SK-N-MC (cell line): ENCODE results near the gene CACNA1H.

ENCODE experiments used
- DNase-seq: peaks from one replicate; pipeline ENCODE4 v3.0.0-alpha.2; 2011; ENCODE audit warnings: low read depth, low spot score
- H3K27ac ChIP-seq: fragments of 200-600 bp; sonication (generic); 2 replicates; pipeline ENCODE4 v1.5.1; 2016; ENCODE audit warnings: mixed run types
- H3K36me3 ChIP-seq: fragments of 200-600 bp; sonication (generic); 2 replicates; pipeline ENCODE4 v1.6.1; 2017; ENCODE audit warnings: antibody characterized with exemption, low read length, mixed read lengths; ENCODE audit not compliant: insufficient read depth
- H3K4me3 ChIP-seq: fragments of 200-600 bp; sonication (generic); 2 replicates; pipeline ENCODE4 v1.5.1; 2016
- H3K9ac ChIP-seq: fragments of 200-600 bp; sonication (generic); 2 replicates; pipeline ENCODE4 v1.8.0; 2017; ENCODE audit warnings: mixed run types, mixed read lengths; ENCODE audit not compliant: insufficient read length
- H3K9me3 ChIP-seq: fragments of 200-600 bp; sonication (generic); 2 replicates; pipeline ENCODE4 v1.6.1; 2017; ENCODE audit warnings: low read depth, mild to moderate bottlenecking, antibody characterized with exemption, low read length, moderate library complexity, mixed read lengths
- FOXP2 ChIP-seq: optimal IDR thresholded peaks from 2 replicates; pipeline ENCODE3; 2011; ENCODE audit warnings: mild to moderate bottlenecking, moderate library complexity; ENCODE audit not compliant: insufficient read depth; ENCODE audit errors: extremely low read length, control extremely low read depth

Gene CACNA1H

GRCh38 chr16:1271380-1271723 lies 118.4 kb downstream of the CACNA1H start:
- H3K27ac ChIP-seq = no peak overlapping the region
- no peaks in the 10 kb centered on the region for H3K9me3 ChIP-seq
- no peak overlapping the region for H3K9ac ChIP-seq
- no peaks in the 10 kb centered on the region for H3K36me3 ChIP-seq
- TF ChIP-seq FOXP2 = no peak
- no peak for DNase-seq
- no peak overlapping the region for H3K4me3 ChIP-seq
